ENCODE results near the gene CDHR3.

The CDHR3 gene

DNA sequence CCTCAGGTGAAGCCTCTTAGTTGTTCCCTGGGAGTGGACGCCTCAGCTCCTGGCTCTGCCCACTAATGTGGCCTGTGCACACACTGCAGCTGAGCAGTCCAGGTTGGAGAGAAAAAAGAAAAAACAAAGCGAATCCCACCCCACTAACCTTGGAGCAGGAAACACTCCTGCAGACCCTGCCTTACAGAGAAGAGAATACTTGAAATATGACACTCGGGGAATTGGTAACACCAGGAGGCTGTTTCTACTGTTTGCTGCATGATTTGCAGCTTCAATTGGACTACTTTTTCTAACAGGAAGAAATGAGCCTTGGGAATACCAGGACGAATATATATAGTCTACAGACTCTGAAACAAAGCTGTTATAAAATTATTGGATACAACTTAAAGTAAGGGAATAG lies 22.2 kb downstream of the CDHR3 start:
- Histone ChIP-seq H3K9ac (ENCODE audit: low read length) (no peak overlapping the region), H3K27ac (ENCODE audit: low read depth, low read length) (no peak overlapping the region), H4K20me1 (ENCODE audit: low read depth, low read length) (no peaks in the 10 kb centered on the region), H2AFZ (ENCODE audit: low read depth, low read length, severe bottlenecking) (no peak overlapping the region), H3K4me3 (ENCODE audit: insufficient read depth, low read length, poor library complexity, severe bottlenecking) (no peak overlapping the region), H3F3A (ENCODE audit: insufficient read depth) (no peaks in the 10 kb centered on the region), H3K36me3 (ENCODE audit: low read length) (no peaks in the 10 kb centered on the region), H3K9me3 (ENCODE audit: insufficient read depth, low read length) (no peaks in the 10 kb centered on the region), H3K27me3 (ENCODE audit: low read length) (no peaks in the 10 kb centered on the region; the same call in 1 of the 2 replicates), H3K79me2 (ENCODE audit: insufficient read depth, low read length) (no peaks in the 10 kb centered on the region), H3K9me2 (replicated peaks; ENCODE audit: insufficient read depth, low read length) (no peaks in the 10 kb centered on the region), H3K4me2 (ENCODE audit: low read depth, low read length, poor library complexity, severe bottlenecking) (no peak overlapping the region)
- TF ChIP-seq EZH2phosphoT487 (conservative IDR thresholded peaks at IDR 0.05; ENCODE audit: low read length), result no peak
- TF ChIP-seq, protein P1, sequence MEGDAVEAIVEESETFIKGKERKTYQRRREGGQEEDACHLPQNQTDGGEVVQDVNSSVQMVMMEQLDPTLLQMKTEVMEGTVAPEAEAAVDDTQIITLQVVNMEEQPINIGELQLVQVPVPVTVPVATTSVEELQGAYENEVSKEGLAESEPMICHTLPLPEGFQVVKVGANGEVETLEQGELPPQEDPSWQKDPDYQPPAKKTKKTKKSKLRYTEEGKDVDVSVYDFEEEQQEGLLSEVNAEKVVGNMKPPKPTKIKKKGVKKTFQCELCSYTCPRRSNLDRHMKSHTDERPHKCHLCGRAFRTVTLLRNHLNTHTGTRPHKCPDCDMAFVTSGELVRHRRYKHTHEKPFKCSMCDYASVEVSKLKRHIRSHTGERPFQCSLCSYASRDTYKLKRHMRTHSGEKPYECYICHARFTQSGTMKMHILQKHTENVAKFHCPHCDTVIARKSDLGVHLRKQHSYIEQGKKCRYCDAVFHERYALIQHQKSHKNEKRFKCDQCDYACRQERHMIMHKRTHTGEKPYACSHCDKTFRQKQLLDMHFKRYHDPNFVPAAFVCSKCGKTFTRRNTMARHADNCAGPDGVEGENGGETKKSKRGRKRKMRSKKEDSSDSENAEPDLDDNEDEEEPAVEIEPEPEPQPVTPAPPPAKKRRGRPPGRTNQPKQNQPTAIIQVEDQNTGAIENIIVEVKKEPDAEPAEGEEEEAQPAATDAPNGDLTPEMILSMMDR (IDR thresholded peaks at IDR 0.05; ENCODE audit: insufficient read depth, low read length, poor library complexity, severe bottlenecking), result no peak

DNA sequence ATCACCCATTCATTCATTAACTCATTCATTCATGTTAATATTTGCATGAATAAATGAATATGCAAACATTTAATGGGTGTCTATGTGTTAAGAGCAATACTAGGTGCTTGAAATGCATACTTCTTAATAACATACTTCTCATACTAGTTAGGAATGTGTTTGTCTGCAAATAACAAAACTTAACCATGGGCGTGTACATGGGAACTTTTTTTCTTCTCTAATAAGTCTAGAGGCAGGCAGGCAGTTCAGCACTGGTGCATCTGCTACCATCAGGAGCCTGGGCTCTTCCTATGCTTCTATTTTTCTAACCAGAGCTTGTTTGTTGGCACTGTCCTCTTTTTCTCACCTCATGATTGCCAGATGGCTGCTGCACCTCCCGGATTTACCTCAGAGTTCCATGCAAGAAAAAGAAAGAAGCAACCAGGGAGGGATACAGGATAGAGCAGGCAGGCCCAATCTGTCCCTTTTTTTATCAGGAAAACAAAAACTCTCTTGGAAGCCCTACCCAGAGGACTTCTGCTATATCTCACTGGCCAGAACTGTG lies 22.7 kb downstream of the CDHR3 start:
- no peaks in the 10 kb centered on the region; the same call in 1 of the 2 replicates for H3K27me3 ChIP-seq (ENCODE audit: low read length)
- no peak for TF ChIP-seq EZH2phosphoT487 (conservative IDR thresholded peaks at IDR 0.05; ENCODE audit: low read length)
- TF ChIP-seq, protein P1 (IDR thresholded peaks at IDR 0.05; ENCODE audit: insufficient read depth, low read length, poor library complexity, severe bottlenecking), result no peak
- H3K27ac ChIP-seq (ENCODE audit: low read depth, low read length), result no peak overlapping the region

DNA sequence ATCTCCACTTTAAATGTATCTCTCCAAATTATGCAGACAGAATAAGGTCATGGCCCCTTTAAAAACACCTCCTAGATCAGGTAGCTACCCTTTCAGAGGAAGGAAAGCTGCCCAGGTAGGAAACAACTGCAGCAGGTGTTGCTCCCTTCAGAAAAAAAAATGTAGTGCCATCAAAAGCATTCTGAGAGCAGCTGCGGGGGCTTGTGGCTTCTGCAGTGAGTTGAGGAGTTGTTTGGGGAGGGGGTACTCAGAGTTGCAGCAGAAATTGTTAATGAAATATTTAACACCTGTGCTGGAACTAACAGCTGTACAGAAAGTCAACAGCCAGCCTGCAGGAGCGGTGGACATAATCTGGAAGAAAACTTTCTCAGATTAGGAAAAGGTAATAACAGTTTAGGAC lies 24.0 kb downstream of the CDHR3 start:
- Histone ChIP-seq H3F3A (ENCODE audit: insufficient read depth) (no peaks in the 10 kb centered on the region), H3K9me3 (ENCODE audit: insufficient read depth, low read length) (no peaks in the 10 kb centered on the region), H3K9ac (ENCODE audit: low read length) (no peak overlapping the region), H3K4me2 (ENCODE audit: low read depth, low read length, poor library complexity, severe bottlenecking) (no peak overlapping the region), H3K9me2 (replicated peaks; ENCODE audit: insufficient read depth, low read length) (no peaks in the 10 kb centered on the region), H3K27me3 (ENCODE audit: low read length) (no peaks in the 10 kb centered on the region), H3K79me2 (ENCODE audit: insufficient read depth, low read length) (no peaks in the 10 kb centered on the region), H3K36me3 (ENCODE audit: low read length) (no peaks in the 10 kb centered on the region), H4K20me1 (ENCODE audit: low read depth, low read length) (no peaks in the 10 kb centered on the region), H2AFZ (ENCODE audit: low read depth, low read length, severe bottlenecking) (no peak overlapping the region), H3K27ac (ENCODE audit: low read depth, low read length) (no peak overlapping the region), H3K4me3 (ENCODE audit: insufficient read depth, low read length, poor library complexity, severe bottlenecking) (no peak overlapping the region)
- TF ChIP-seq, protein P1 (IDR thresholded peaks at IDR 0.05; ENCODE audit: insufficient read depth, low read length, poor library complexity, severe bottlenecking), result no peak
- TF ChIP-seq EZH2phosphoT487 (conservative IDR thresholded peaks at IDR 0.05; ENCODE audit: low read length), result no peak

More for the DNA sequence above, 22.7 kb downstream of the CDHR3 start:
- Histone ChIP-seq H3K9ac (ENCODE audit: low read length) (no peak overlapping the region), H3F3A (ENCODE audit: insufficient read depth) (no peaks in the 10 kb centered on the region), H3K9me2 (replicated peaks; ENCODE audit: insufficient read depth, low read length) (no peaks in the 10 kb centered on the region), H3K79me2 (ENCODE audit: insufficient read depth, low read length) (no peaks in the 10 kb centered on the region), H3K4me3 (ENCODE audit: insufficient read depth, low read length, poor library complexity, severe bottlenecking) (no peak overlapping the region), H2AFZ (ENCODE audit: low read depth, low read length, severe bottlenecking) (no peak overlapping the region), H3K36me3 (ENCODE audit: low read length) (no peaks in the 10 kb centered on the region), H3K4me2 (ENCODE audit: low read depth, low read length, poor library complexity, severe bottlenecking) (no peak overlapping the region), H4K20me1 (ENCODE audit: low read depth, low read length) (no peaks in the 10 kb centered on the region), H3K9me3 (ENCODE audit: insufficient read depth, low read length) (no peaks in the 10 kb centered on the region)

Measured in SU-DHL-6 (cell line).